Heart left ventricle (tissue), 13 donors: Measurements from ENCODE around the gene RNASE2.

Experiments used
- CTCF ChIP-seq, 12 donors: fragments of 200-600 bp; sonication (generic) in 4 of 12; IDR thresholded peaks; one replicate each; pipeline versions ENCODE4 v1.5.0 to v1.8.0; 2018 to 2022; ENCODE audit warnings: antibody characterized with exemption in 12 of 12, mild to moderate bottlenecking in 5 of 12
- POLR2A ChIP-seq, 2 donors: fragments of 450-650 bp; IDR thresholded peaks; one replicate each; pipeline ENCODE4 v1.6.1; 2017; ENCODE audit warnings: antibody characterized with exemption in 2 of 2, mild to moderate bottlenecking in 2 of 2, moderate library complexity in 2 of 2
- donor health status: ischemic (EF 13 %, LVEDD 7.1; RV severe dilation, severe dysfunction).
- donor health status: DM: no; HTN: yes; CAD: no.
- donor health status: DM: no; HTN: no; CAD: no.
- donor health status: ischemic (EF 25% LVEDD 6.9; RV normal size, moderate dysfunction).
- donor health status: ischemic (EF 25% LVEDD 5.7; RV mildly dilated, moderate dysfunction).
- donor health status: ischemic (EF 35%, LVEDD 5.7; RV mildly dilated, moderate dysfunction).
- donor health status: nonischemic (EF 11% LVEDD 7.7; RV severe dilation, severe dysfunction).
- donor health status: DM: yes; HTN: yes; CAD: no.
- donor health status: PGD.
- donor health status: ischemic (EF 29% LVEDD 5.4; RV normal size, mild dysfunction).
- donor health status: nonischemic (EF 23%, LVEDD 6.1; RV moderate dilation, normal function).

DNA sequence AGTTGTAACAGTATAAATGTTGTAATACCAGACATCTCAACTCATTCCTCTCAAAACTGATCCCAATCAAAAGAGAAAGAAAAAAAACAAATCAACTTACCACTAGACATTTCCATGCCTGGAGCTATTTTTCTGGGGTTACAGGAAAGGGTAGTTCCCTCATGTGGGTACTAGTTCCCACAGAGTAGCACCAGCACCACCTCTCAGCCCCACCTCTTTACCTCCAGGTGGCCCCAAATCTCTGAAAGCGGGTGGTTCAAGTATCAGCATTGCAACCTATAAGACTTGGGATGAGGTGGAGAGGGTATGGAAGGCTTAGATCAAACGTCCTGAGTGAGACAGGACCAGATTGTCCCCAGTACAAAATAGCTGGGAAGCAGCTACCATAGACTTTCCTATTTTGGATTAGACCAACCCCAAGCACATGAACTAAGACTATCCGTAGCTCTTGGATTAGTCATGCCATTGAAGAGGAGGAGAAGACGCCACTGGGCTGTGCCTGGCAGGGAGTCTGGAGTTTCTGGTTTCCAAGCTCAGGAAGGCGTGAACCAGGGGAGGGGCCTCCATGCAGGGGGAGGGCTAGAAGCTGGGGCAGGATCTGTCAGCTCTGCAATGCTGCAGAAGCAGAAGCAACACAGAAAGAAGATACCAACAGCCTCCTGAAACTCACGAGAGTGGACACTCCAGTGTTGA, 43.5 kb downstream of the RNASE2 start, which contains the start of gene SLC39A2:
- TF ChIP-seq CTCF (IDR thresholded peaks at IDR 0.05), result no peak
- no peak for TF ChIP-seq POLR2A (IDR thresholded peaks at IDR 0.05)
